RWPE2 (cell line): Measurements from ENCODE around the gene DHX30.
A peak's percentile ranks its signal among the peaks of the same experiment; 100 is the strongest.

Experiments
- ATAC-seq: fragments of 200-7000 bp; cut with Tn5 transposase; 3 replicates; pipeline ENCODE4 v1.9.1; 2021; ENCODE audit warnings: low read depth
- DNase-seq: peaks from one replicate; pipeline ENCODE4 v3.0.0-alpha.2; 2020; ENCODE audit warnings: low spot score
- H3K27ac ChIP-seq: fragments of 450-650 bp; 2 replicates; pipeline ENCODE4 v1.5.1; 2017; ENCODE audit warnings: mild to moderate bottlenecking; ENCODE audit not compliant: poor library complexity, severe bottlenecking
- H3K27me3 ChIP-seq: fragments of 250-450 bp; sonication (Bioruptor Pico); 2 replicates; pipeline ENCODE4 v1.5.1; 2021; ENCODE audit warnings: mild to moderate bottlenecking, moderate library complexity; ENCODE audit not compliant: insufficient read depth, poor library complexity, severe bottlenecking
- H3K36me3 ChIP-seq: fragments of 250-450 bp; sonication (Bioruptor Pico); 2 replicates; pipeline ENCODE4 v1.5.1; 2020; ENCODE audit warnings: low read depth, mild to moderate bottlenecking, moderate library complexity
- H3K4me1 ChIP-seq: fragments of 250-450 bp; sonication (Bioruptor Pico); 2 replicates; pipeline ENCODE4 v1.5.1; 2021; ENCODE audit warnings: mild to moderate bottlenecking, moderate library complexity; ENCODE audit not compliant: insufficient read depth, poor library complexity, severe bottlenecking
- H3K4me3 ChIP-seq: fragments of 250-450 bp; sonication (Bioruptor Pico); 2 replicates; pipeline ENCODE4 v1.5.1; 2021; ENCODE audit warnings: mild to moderate bottlenecking, moderate library complexity; ENCODE audit not compliant: severe bottlenecking
- H3K9me3 ChIP-seq: fragments of 250-450 bp; sonication (Bioruptor Pico); 2 replicates; pipeline ENCODE4 v1.5.1; 2021; ENCODE audit warnings: mild to moderate bottlenecking, moderate library complexity; ENCODE audit not compliant: severe bottlenecking
- CTCF ChIP-seq: fragments of 450-650 bp; IDR thresholded peaks from one replicate; pipeline ENCODE4 v1.5.1; 2017; ENCODE audit warnings: mild to moderate bottlenecking, moderate library complexity; ENCODE audit not compliant: poor library complexity, severe bottlenecking

Gene DHX30

GRCh38 chr3:47847260-47847659, 44.3 kb downstream of the DHX30 start:
- Histone ChIP-seq H3K9me3 (no peaks in the 10 kb centered on the region), H3K4me3 (no peak overlapping the region), H3K27ac (no peak overlapping the region), H3K4me1 (no peaks in the 10 kb centered on the region), H3K36me3 (peaks cover 91% of the 10 kb centered on the region), H3K27me3 (no peaks in the 10 kb centered on the region)
- no peak for ATAC-seq
- no peak for TF ChIP-seq CTCF
- DNase-seq, result no peak

GRCh38 chr3:47847801-47848518, 45.0 kb downstream of the DHX30 start:
- no peak for DNase-seq
- no peak for ATAC-seq
- Histone ChIP-seq H3K9me3 (no peaks in the 10 kb centered on the region), H3K36me3 (peaks cover 91% of the 10 kb centered on the region), H3K4me1 (no peaks in the 10 kb centered on the region), H3K27ac (no peak overlapping the region), H3K27me3 (no peaks in the 10 kb centered on the region), H3K4me3 (no peak overlapping the region)
- no peak for TF ChIP-seq CTCF

DNA sequence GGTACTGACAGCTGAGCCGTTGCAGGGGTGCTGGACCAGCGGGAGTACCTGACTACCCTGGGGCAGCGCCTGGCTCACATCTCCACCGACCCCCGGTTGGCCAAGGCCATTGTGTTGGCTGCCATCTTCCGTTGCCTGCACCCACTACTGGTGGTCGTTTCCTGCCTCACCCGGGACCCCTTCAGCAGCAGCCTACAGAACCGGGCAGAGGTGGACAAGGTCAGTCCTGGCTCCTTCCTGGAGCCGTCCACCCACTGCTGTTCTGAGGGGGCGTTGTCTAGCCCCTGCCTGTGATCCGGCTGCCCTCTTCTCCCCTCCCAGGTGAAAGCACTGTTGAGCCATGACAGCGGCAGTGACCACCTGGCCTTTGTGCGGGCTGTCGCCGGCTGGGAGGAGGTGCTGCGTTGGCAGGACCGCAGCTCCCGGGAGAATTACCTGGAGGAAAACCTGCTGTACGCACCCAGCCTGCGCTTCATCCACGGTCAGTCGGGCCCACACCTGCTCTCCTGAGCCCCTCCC, 45.7 kb downstream of the DHX30 start:
- no peak for TF ChIP-seq CTCF
- Histone ChIP-seq H3K4me1 (no peaks in the 10 kb centered on the region), H3K9me3 (no peaks in the 10 kb centered on the region), H3K4me3 (no peak overlapping the region), H3K36me3 (peaks cover 89% of the 10 kb centered on the region), H3K27ac (no peak overlapping the region), H3K27me3 (no peaks in the 10 kb centered on the region)
- ATAC-seq (no peak), DNase-seq (no peak)

- ATAC-seq (peak; percentile 2; the same call in 2 of the 3 replicates), DNase-seq (no peak)
- H3K4me3 ChIP-seq, result no peak overlapping the region
- no peaks in the 10 kb centered on the region for H3K9me3 ChIP-seq
- peaks cover 89% of the 10 kb centered on the region for H3K36me3 ChIP-seq
- H3K27ac ChIP-seq, result no peak overlapping the region
- TF ChIP-seq CTCF, result no peak
- H3K4me1 ChIP-seq, result no peaks in the 10 kb centered on the region
- no peaks in the 10 kb centered on the region for H3K27me3 ChIP-seq
Measured at GRCh38 chr3:47849186-47849698, 46.3 kb downstream of the DHX30 start.
